ENCODE data around the gene ANKRD62.

Gene ANKRD62

GRCh38 chr18:12049978-12050811, 43.4 kb upstream of the ANKRD62 start:
- H3F3A ChIP-seq (ENCODE audit: control insufficient read depth, insufficient read depth): peaks cover 3% of the 10 kb centered on the region; the same call in 1 of the 2 replicates
- H3K27ac ChIP-seq (ENCODE audit: low read depth, low read length): 0 out of 2 replicates have a peak overlapping the region, but pooled peaks have one; percentile 4
- peaks cover 32% of the 10 kb centered on the region for H3K4me1 ChIP-seq (ENCODE audit: control insufficient read depth, low read length)
- no peak for TF ChIP-seq CTCF (IDR thresholded peaks at IDR 0.05; ENCODE audit: low read depth, low read length, poor library complexity, severe bottlenecking)
- TF ChIP-seq EZH2phosphoT487 (IDR thresholded peaks at IDR 0.05; ENCODE audit: borderline replicate concordance, low read length): no peak
- H3K36me3 ChIP-seq (ENCODE audit: control insufficient read depth, low read length): no peaks in the 10 kb centered on the region
- no peaks in the 10 kb centered on the region for H3K9me2 ChIP-seq (replicated peaks; ENCODE audit: control insufficient read depth, low read length)
- peak overlapping the region; percentile 41 for H3K4me3 ChIP-seq (ENCODE audit: low read length)
- no peaks in the 10 kb centered on the region for H3K9me3 ChIP-seq (ENCODE audit: control insufficient read depth, insufficient read depth, low read length)
- no peaks in the 10 kb centered on the region for H4K20me1 ChIP-seq (ENCODE audit: control insufficient read depth, insufficient read depth, low read depth, low read length)
- H3K4me2 ChIP-seq (ENCODE audit: low read length): peak overlapping the region; percentile 58
- no peaks in the 10 kb centered on the region for H3K79me2 ChIP-seq (ENCODE audit: control insufficient read depth, low read length)
- H3K27me3 ChIP-seq (ENCODE audit: control insufficient read depth, low read length): no peaks in the 10 kb centered on the region

- Histone ChIP-seq H3K79me2 (ENCODE audit: control insufficient read depth, low read length) (no peaks in the 10 kb centered on the region), H3K9me3 (ENCODE audit: control insufficient read depth, insufficient read depth, low read length) (no peaks in the 10 kb centered on the region), H4K20me1 (ENCODE audit: control insufficient read depth, insufficient read depth, low read depth, low read length) (no peaks in the 10 kb centered on the region), H3K9me2 (replicated peaks; ENCODE audit: control insufficient read depth, low read length) (no peaks in the 10 kb centered on the region), H3K27me3 (ENCODE audit: control insufficient read depth, low read length) (no peaks in the 10 kb centered on the region), H3K27ac (ENCODE audit: low read depth, low read length) (no peak overlapping the region), H3F3A (ENCODE audit: control insufficient read depth, insufficient read depth) (peaks cover 3% of the 10 kb centered on the region; the same call in 1 of the 2 replicates), H3K4me3 (ENCODE audit: low read length) (no peak overlapping the region), H3K36me3 (ENCODE audit: control insufficient read depth, low read length) (no peaks in the 10 kb centered on the region), H3K4me1 (ENCODE audit: control insufficient read depth, low read length) (peaks cover 32% of the 10 kb centered on the region), H3K4me2 (ENCODE audit: low read length) (peak overlapping the region; percentile 32; the same call in 1 of the 2 replicates)
- TF ChIP-seq CTCF (IDR thresholded peaks at IDR 0.05; ENCODE audit: low read depth, low read length, poor library complexity, severe bottlenecking) (no peak), EZH2phosphoT487 (IDR thresholded peaks at IDR 0.05; ENCODE audit: borderline replicate concordance, low read length) (no peak)
Measured at GRCh38 chr18:12052866-12053265, 40.8 kb upstream of the ANKRD62 start.

GRCh38 chr18:12053289-12053688, 40.4 kb upstream of the ANKRD62 start:
- H3K4me2 ChIP-seq (ENCODE audit: low read length): peak overlapping the region; percentile 32; the same call in 1 of the 2 replicates
- H4K20me1 ChIP-seq (ENCODE audit: control insufficient read depth, insufficient read depth, low read depth, low read length): no peaks in the 10 kb centered on the region
- no peaks in the 10 kb centered on the region for H3K9me2 ChIP-seq (replicated peaks; ENCODE audit: control insufficient read depth, low read length)
- no peak for TF ChIP-seq CTCF (IDR thresholded peaks at IDR 0.05; ENCODE audit: low read depth, low read length, poor library complexity, severe bottlenecking)
- no peak for TF ChIP-seq EZH2phosphoT487 (IDR thresholded peaks at IDR 0.05; ENCODE audit: borderline replicate concordance, low read length)
- H3F3A ChIP-seq (ENCODE audit: control insufficient read depth, insufficient read depth): peaks cover 3% of the 10 kb centered on the region; the same call in 1 of the 2 replicates
- H3K27me3 ChIP-seq (ENCODE audit: control insufficient read depth, low read length): no peaks in the 10 kb centered on the region
- no peaks in the 10 kb centered on the region for H3K79me2 ChIP-seq (ENCODE audit: control insufficient read depth, low read length)
- peaks cover 32% of the 10 kb centered on the region for H3K4me1 ChIP-seq (ENCODE audit: control insufficient read depth, low read length)
- H3K4me3 ChIP-seq (ENCODE audit: low read length): no peak overlapping the region
- H3K27ac ChIP-seq (ENCODE audit: low read depth, low read length): no peak overlapping the region
- no peaks in the 10 kb centered on the region for H3K9me3 ChIP-seq (ENCODE audit: control insufficient read depth, insufficient read depth, low read length)
- no peaks in the 10 kb centered on the region for H3K36me3 ChIP-seq (ENCODE audit: control insufficient read depth, low read length)

Measured in DOHH2 (cell line).